Suppressor macrophage (primary cell): Measurements from ENCODE around the gene ADAMTS7.
A peak's percentile ranks its signal among the peaks of the same experiment; 100 is the strongest.

Source experiments
- DNase-seq, 4 experiments: peaks; one replicate each; pipeline ENCODE4 v3.0.0-alpha.2; 2020 to 2022

Gene ADAMTS7

DNA sequence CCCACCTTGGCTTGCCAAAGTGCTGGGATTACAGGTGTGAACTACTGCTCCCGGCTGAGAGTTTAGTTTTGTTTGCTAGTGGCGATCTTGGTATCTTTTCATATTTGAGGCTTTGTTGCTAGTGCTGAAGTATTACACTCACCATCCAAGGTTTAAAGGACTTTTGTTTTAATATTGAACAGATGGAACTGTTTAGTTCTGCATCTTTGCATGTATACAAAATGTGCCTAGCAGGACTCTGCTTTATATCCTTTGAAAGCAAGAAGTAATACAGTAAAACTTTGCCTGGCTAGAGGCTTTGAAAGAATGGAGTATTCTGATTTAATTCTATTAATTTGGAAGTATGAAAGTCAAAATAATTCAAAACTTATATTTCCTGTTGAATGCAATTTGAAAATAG, 92.4 kb downstream of the ADAMTS7 start:
- DNase-seq = no peak

GRCh38 chr15:78717956-78718656, 93.2 kb downstream of the ADAMTS7 start:
- DNase-seq = peak in 1 of 4 experiments; percentile 11

DNA sequence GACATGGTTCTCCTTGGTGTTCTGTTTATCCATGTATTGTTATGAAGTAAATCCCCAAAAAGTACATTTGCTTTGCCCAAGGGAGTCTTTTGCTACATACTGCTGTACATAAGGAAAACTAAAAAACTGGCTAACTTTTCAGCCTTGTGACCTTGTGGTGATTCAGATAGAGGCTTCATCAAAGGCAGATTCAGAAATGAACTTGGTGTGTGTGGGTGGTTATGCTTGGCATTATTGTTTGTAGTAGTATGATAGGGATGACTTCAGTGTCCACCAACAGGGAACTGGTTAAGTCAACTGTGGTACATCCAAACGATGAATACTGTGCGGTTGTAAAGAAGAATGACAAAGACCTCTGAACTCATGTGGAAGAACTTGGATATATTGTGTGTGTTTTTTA, 94.6 kb downstream of the ADAMTS7 start:
- peak; percentile 27 to 68 (median 34) for DNase-seq

GRCh38 chr15:78715930-78716329, 95.3 kb downstream of the ADAMTS7 start:
- peak; percentile 22 to 78 (median 39) for DNase-seq

- DNase-seq = no peak
Observed at GRCh38 chr15:78715434-78715833, 95.8 kb downstream of the ADAMTS7 start.

- peak in 2 of 4 experiments; percentile 23 to 25 for DNase-seq
Observed at GRCh38 chr15:78714890-78715289, 96.4 kb downstream of the ADAMTS7 start.

DNA sequence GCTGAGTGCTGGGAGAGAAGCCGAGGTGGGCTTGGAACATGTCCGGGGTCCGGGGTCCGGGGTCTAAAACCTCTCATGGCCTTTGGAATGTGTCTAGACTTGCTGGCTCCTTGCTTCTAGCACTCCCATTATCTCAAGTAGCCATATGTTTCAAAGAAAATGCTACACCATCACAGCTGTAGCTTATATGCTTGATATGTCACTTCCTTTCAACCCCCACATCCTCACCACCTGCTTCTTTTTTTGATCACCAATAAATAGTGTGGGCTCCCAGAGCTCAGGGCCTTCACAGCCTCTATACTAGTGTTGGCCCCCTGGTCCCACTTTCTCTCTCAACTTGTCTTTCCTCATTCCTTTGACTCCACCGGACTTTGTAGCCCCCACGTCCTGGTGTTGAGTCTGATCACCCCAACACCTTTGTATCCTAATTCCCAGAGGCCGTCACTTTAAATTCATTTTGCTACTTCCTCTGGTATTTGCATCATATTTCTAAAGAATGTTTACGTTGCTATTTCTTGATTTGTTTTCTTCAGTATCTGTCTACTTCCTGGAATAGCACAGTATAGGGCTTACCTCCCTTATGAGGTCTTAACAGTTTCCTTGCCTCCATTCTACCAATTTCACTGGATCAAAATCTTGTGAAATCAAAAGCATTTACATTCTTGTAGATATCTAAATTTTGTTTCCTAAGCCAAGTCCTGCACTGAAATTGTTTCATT, 98.3 kb downstream of the ADAMTS7 start:
- DNase-seq = no peak

- no peak for DNase-seq
Observed at GRCh38 chr15:78711638-78712037, 99.6 kb downstream of the ADAMTS7 start.

DNA sequence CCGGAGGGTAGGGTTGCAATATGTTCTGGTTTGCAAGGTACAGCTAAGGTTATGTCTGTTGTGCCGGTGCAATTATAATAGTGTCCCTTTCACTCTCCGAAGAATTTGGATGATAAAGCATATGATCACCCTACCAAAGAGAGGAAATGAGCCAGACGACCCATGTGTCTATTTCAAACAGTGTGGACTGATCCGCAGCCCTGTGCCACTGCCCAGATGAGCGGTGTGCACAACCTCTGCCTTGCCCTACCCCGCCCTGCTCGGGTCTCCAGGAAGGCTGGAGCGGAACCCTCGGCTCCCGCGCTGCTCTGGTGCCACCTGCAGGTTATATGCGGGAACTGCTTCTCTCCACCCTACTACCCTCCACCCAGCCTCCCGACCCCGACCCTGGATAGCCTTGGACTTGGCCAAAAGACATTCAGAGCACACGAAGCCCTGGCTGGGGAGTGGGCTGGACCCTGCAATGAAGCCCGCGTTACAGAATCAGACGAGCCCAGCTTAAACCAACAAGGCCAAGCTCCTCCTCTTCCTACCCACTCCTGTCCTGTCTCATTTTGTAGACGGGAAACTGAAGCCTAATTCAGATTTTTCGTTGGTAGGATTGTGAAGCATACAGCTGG, 101.9 kb downstream of the ADAMTS7 start:
- peak; percentile 55 to 79 (median 65) for DNase-seq
